GM19099 (cell line): ENCODE data around the gene PRKCE.

Source experiments
- POLR2A ChIP-seq: IDR thresholded peaks from 3 replicates; pipeline ENCODE4 v1.6.1; 2011; ENCODE audit warnings: low read depth; ENCODE audit not compliant: insufficient read length; ENCODE audit errors: extremely low read depth

Gene PRKCE

GRCh38 chr2:45761635-45762034, 110.2 kb downstream of the PRKCE start:
- TF ChIP-seq POLR2A, result no peak

- no peak for TF ChIP-seq POLR2A
These were observed 111.8 kb downstream of the PRKCE start for GRCh38 chr2:45763255-45763654.

DNA sequence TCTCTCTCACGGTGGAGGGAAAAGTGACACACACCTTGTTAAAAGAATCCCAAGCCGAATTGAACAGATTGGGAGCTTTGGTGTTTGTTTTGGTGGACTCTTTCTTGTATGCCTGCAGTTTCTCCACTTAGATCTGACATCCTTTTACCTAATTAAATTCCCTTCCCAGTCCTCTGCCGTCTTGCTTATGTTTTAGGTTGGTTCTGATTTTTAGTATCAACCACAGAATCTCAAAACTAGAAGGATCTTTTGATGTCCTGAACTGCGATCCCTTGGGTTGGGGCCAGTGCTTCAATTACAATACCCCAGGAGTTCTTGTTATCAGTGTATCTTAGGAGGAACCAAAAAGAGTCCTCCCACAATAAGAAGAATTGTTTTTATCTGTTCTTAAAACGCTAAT, 112.3 kb downstream of the PRKCE start:
- TF ChIP-seq POLR2A, result no peak

DNA sequence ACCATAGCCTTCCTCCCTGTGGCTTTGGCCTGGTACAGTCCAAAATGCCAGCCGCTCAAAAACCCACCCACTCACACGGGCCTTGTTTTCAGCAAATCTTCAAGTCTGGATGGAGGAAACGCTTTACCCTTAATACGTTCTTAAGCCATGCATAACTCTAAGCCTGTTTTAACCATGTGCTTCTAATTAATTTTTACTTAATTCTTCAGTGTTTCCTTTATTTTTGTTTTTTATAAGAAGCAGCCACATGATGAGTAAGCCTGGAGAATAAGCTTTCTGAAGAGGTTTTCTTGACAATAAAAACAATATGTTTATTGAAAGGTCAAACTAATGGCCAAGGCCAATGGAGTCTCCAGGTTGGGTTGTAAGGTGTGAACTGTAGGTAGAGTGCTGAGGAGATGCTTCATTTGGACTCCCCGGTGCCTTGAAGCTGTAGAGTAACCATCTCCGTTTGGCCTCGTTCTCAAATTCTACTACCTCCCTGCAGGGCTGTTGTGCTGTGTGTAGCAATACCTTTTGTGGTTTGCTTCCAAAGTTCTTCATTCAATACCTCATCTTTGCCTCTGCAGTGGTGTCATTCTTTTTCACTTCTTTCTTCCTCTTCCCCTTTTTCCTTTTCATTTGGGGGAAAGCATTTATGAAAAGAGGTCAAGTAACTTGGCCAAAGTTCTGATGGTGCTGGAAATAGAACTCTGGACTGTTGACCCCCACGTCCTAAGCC, 113.7 kb downstream of the PRKCE start:
- no peak for TF ChIP-seq POLR2A

- TF ChIP-seq POLR2A, result no peak
These were observed 114.3 kb downstream of the PRKCE start for GRCh38 chr2:45765728-45766254.

- TF ChIP-seq POLR2A, result no peak
These were observed 116.7 kb downstream of the PRKCE start for GRCh38 chr2:45768208-45768607.

DNA sequence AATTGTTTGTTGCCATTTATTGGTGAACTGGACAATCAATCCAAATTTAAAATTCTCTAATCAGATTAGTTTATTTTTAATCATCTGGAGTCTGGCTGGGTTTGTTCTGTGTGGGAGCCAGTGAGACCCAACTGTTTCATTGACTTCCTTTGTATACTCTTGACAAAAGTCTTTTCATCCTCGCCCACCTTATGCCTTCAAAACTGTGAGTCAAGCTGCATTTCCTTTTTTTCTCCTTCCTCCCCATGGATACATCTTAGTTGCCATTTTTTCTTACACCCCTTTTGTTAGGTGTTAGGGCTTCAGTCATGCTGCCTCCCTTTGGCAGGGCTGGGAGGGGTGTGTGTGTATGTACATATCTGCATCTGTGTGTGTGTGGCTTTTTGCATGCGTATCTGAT, 117.6 kb downstream of the PRKCE start:
- TF ChIP-seq POLR2A, result no peak

DNA sequence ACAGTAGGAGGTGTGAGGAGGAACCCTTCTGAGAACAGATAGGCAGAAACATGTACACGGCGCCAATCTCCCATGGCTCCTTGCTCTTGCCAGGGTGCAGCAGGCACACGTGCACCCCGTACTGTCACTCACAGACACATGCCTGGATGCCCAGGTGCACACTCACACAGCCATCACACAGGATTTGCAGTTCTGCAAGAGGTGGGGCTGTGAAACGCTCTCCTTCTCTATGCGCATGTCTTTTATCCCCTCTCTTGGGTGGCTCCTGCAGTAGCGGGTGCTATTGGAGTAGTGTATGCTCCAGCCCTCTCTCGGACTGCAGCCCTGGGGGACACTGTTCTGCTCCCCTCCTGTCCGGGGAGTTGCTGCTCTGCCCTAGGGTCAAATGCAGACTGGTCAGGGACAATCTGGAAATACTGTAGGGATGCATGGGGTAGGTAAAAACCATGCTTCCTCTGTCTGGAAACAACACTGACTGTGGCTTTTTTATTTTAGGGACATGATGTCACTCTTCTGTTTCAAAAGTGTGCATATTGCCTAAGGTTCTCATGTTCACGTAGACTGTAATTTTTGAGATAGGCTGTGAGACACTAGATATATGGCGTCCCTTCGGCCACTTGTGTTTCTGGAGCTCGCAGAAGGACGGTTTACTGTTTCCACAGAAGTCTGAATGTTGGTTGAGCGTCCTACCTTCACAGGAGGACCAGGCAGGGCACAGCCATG, 118.5 kb downstream of the PRKCE start:
- no peak for TF ChIP-seq POLR2A

DNA sequence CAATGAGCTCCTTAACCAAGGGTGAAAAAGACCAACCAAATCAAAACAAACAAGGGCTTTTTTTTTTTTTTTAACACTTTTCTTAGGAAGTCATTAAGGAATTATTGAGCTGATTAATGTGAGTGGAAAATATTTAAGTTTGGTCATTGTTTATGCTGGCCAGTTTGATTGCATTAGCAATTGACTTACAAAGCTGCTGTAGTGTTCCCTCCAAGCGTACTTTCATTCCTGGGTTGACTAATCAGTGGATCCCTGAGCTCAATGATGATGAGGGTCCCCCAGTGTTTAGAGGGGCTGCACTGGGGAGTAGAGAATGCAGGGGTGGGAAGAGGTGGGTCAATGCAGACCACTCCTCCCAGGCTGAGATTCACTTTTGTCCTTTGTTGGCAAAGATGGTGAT, 119.3 kb downstream of the PRKCE start:
- TF ChIP-seq POLR2A, result no peak

DNA sequence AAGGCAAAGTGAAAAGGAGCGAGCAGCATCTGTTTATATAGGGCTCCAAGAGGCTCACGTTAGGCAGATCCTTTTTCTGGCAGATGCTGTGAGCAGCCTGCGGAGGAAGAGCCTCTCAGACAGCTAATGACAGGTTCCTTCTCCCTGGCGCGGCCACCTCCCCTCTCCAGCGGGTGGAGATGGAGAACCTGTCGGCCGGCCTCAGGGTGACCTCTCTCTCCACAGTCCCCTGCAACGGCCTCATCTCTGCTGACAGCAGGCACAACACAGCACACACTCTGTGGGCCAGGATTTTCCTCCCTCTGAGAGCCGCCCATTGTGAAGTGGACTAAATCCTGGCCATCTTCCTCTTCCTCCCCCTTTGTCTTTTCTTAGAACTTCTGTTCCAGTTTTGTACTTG, 119.8 kb downstream of the PRKCE start:
- TF ChIP-seq POLR2A, result no peak

- TF ChIP-seq POLR2A, result no peak
These were observed 120.6 kb downstream of the PRKCE start for GRCh38 chr2:45772038-45772437.

DNA sequence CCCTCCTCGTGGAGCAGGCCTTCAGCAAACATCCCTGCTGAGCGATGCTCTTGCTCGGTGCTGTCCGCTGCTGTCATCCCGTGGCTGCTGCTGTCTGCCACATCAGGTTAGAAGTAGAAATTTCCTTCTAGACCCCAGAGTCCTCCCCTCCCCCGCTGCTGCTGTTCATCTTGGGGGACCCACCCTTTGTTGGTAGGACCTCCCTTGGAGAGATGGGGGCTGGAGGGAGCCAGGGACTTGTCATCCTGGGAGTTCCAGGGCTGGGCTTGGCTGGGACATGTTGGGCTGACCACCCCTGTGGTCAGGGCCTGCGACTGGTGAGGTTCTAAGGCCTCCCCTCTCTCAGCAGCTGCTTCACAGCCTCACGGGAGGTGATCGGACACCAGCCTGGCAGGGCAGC, 122.4 kb downstream of the PRKCE start:
- TF ChIP-seq POLR2A, result no peak

- no peak for TF ChIP-seq POLR2A
These were observed 123.3 kb downstream of the PRKCE start for GRCh38 chr2:45774688-45775244.

DNA sequence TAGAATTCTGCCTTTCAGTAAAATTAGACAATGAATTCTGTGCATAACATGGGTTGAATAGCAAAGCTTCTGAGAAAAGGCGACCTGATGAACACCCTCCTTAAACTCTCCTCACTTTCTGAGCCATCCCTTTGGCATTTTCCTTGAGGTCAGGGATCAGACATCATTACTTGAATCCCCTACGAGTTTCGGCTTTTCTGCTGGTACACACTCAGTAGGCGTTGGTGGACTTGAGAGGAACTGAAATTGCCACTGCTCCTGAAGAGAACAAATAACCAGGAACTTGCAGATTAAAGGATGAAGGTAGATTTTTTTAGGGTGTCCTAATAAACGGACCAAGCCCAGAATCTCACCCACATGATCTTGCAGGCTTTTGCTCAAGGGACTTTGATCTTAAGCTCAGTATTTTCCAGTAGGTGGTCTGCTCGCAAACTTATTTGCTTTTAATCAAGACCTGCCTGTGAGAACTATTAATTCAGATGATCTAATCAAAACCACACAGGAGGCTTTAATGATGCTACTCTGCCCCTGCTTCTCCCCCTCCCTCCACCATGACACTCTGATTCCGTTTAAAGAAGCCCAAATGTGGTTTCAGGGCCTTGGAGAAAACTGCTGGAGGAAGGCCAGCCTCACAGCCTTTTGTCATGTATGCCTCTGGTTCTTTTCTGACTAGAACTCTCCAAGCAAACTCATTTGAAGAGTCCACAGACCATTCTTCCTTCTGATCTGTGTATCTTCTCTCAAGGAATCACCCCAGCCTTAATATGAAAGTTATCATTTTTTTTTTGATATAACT, 124.9 kb downstream of the PRKCE start:
- TF ChIP-seq POLR2A, result no peak
